Tibial nerve (tissue), 4 donors: ENCODE data around the gene SEMA3G. TPM values are rescaled to one million over a fixed set of nuclear protein-coding genes. Genes with fewer than 3 reads are reported as not detected.

Experiments
- DNase-seq, 2 donors: peaks; one replicate each; pipeline ENCODE4 v3.0.0-alpha.2; 2019; ENCODE audit warnings: low spot score in 2 of 2
- H3K27ac ChIP-seq, 4 donors: fragments of 200-600 bp; sonication (generic) in 3 of 4; one replicate each; pipeline ENCODE4 v1.5.1; 2017 to 2019; ENCODE audit warnings: mild to moderate bottlenecking in 1 of 4
- H3K27me3 ChIP-seq, 2 donors: fragments of 200-600 bp; sonication (generic) in 1 of 2; one replicate each; pipeline versions ENCODE4 v1.5.1 to v1.6.0; 2017 to 2019
- H3K36me3 ChIP-seq, 3 donors: fragments of 200-600 bp; sonication (generic); one replicate each; pipeline ENCODE4 v1.5.1; 2018 to 2019
- H3K4me1 ChIP-seq, 4 donors: fragments of 200-600 bp; sonication (generic) in 3 of 4; one replicate each; pipeline ENCODE4 v1.5.1; 2017 to 2019
- H3K4me3 ChIP-seq, 4 donors: fragments of 200-600 bp; sonication (generic) in 3 of 4; one replicate each; pipeline ENCODE4 v1.5.1; 2017 to 2019; ENCODE audit warnings: mild to moderate bottlenecking in 1 of 4, moderate library complexity in 1 of 4
- H3K9me3 ChIP-seq, 4 donors: fragments of 200-600 bp; sonication (generic) in 3 of 4; one replicate each; pipeline ENCODE4 v1.5.1; 2017 to 2019
- CTCF ChIP-seq, 5 experiments: fragments of 200-600 bp in 3 of 5; fragments of 450-650 bp in 2 of 5; sonication (generic) in 3 of 5; IDR thresholded peaks; one replicate each; pipeline ENCODE4 v1.5.1; 2016 to 2019; ENCODE audit warnings: antibody characterized with exemption in 5 of 5, mild to moderate bottlenecking in 3 of 5, moderate library complexity in 2 of 5
- EP300 ChIP-seq, 2 donors: sonication (generic); formaldehyde crosslinking; IDR thresholded peaks; one replicate each; pipeline ENCODE4 v1.6.1; 2017; ENCODE audit warnings: antibody characterized with exemption in 2 of 2, mild to moderate bottlenecking in 1 of 2
- POLR2A ChIP-seq, 2 donors: fragments of 450-650 bp; IDR thresholded peaks; one replicate each; pipeline ENCODE4 v1.6.1; 2017; ENCODE audit warnings: antibody characterized with exemption in 2 of 2, mild to moderate bottlenecking in 2 of 2, moderate library complexity in 2 of 2
- WGBS, 2 donors: methylation state at CpG; one replicate each; pipeline ENCODE4 v1.1.5; 2018; 5-methylcytosine and 5-hydroxymethylcytosine counted together
- total RNA-seq, 4 donors: library from RNA; depleted of rRNA; stranded (reverse); fragments of >200 nt; gene quantifications; one replicate each; pipeline ENCODE4 v1.1.0, GENCODE V29; 2016

The SEMA3G gene
- total RNA-seq, 4 donors from 2014 or later, result 11.5 to 67.5 (median 32.7) TPM

DNA sequence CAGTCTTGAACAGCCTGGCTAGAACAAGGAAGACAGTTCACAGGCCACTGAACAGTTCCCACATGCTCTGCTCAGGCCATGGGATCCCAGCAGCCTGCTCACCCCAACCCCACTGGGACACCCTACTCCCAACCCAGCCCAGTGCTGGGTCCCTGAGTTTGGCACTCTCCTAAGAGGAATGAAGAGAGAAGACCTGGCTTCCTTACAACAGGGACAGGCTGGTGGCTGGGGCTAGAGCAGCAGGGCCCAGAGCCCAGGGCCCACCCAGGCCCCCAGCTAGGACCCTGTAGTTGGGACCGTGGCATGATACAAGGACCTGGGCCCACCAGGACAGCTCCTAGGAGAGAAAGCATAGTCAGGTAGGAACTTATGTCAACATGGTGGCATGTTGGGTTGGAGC is 43.4 kb downstream of the SEMA3G start:
- WGBS, 2 donors, result 93 to 100% methylated on average over 1 of the region's 1 CpG
- no peak for DNase-seq

GRCh38 chr3:52401021-52401420 is 43.9 kb downstream of the SEMA3G start:
- Histone ChIP-seq H3K4me1 (peaks cover 0 to 7% (median 0%) of the 10 kb centered on the region in 4 donors), H3K27me3 (no peaks in the 10 kb centered on the region), H3K36me3 (peaks cover 0 to 94% (median 23%) of the 10 kb centered on the region in 3 donors), H3K4me3 (no peak overlapping the region), H3K9me3 (no peaks in the 10 kb centered on the region), H3K27ac (no peak overlapping the region)
- WGBS, 2 donors, result 92% methylated on average over 1 of the region's 1 CpG; no CpG with 5 or more reads in 1 of the 2 donors
- no peak for TF ChIP-seq POLR2A (IDR thresholded peaks at IDR 0.05)
- no peak for TF ChIP-seq CTCF (IDR thresholded peaks at IDR 0.05)
- no peak for TF ChIP-seq EP300 (IDR thresholded peaks at IDR 0.05)
- DNase-seq, result no peak

More for the DNA sequence above, 43.4 kb downstream of the SEMA3G start:
- no peak overlapping the region for H3K27ac ChIP-seq
- no peak overlapping the region for H3K4me3 ChIP-seq
- peaks cover 0 to 94% (median 28%) of the 10 kb centered on the region in 3 donors for H3K36me3 ChIP-seq
- no peak for TF ChIP-seq POLR2A (IDR thresholded peaks at IDR 0.05)
- no peaks in the 10 kb centered on the region for H3K27me3 ChIP-seq
- peaks cover 0 to 10% (median 0%) of the 10 kb centered on the region in 4 donors for H3K4me1 ChIP-seq
- H3K9me3 ChIP-seq, result no peaks in the 10 kb centered on the region

DNA sequence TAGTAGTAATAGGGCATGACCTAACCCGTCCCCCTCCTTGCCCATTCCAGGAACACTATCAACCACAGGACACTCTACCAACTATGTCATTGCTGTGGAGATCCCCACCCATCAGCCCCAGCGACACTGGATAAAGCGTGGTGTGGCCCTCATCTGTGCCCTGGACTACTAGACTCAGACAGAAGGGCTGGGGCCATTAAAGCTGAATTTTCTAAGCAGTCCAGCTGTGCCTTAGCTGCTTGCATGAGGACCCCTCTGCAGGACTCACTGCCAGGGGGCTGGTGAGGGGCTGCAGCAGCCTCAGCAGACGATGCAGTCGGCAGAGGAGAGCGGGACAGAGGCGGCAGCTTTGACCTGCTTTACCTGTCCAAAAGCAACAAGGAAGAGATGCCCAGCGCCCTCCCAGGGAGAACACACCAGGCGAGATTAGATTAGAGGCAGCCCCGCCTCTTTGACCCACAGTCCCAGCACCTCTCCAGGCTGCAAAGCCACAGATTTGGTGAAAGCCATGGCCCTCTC is 44.6 kb downstream of the SEMA3G start:
- Histone ChIP-seq H3K27me3 (no peaks in the 10 kb centered on the region), H3K27ac (no peak overlapping the region), H3K36me3 (peaks cover 0 to 94% (median 18%) of the 10 kb centered on the region in 3 donors), H3K4me3 (no peak overlapping the region), H3K9me3 (no peaks in the 10 kb centered on the region), H3K4me1 (peaks cover 0 to 7% (median 0%) of the 10 kb centered on the region in 4 donors)
- TF ChIP-seq EP300 (IDR thresholded peaks at IDR 0.05), result no peak
- no peak for TF ChIP-seq CTCF (IDR thresholded peaks at IDR 0.05)
- TF ChIP-seq POLR2A (IDR thresholded peaks at IDR 0.05), result no peak
- DNase-seq, result no peak
- WGBS, 2 donors, result 79 to 89% methylated on average over 7 to 10 of the region's 10 CpGs

- WGBS, 2 donors, result 79 to 100% methylated on average over 1 to 3 of the region's 6 CpGs
- Histone ChIP-seq H3K36me3 (peaks cover 0 to 94% (median 17%) of the 10 kb centered on the region in 3 donors), H3K9me3 (no peaks in the 10 kb centered on the region), H3K27ac (no peak overlapping the region), H3K4me3 (no peak overlapping the region), H3K27me3 (no peaks in the 10 kb centered on the region), H3K4me1 (peaks cover 0 to 7% (median 0%) of the 10 kb centered on the region in 4 donors)
- TF ChIP-seq CTCF (IDR thresholded peaks at IDR 0.05), result no peak
- TF ChIP-seq EP300 (IDR thresholded peaks at IDR 0.05), result no peak
- no peak for TF ChIP-seq POLR2A (IDR thresholded peaks at IDR 0.05)
- no peak for DNase-seq
Observed at GRCh38 chr3:52399593-52399992, 45.3 kb downstream of the SEMA3G start.

- H3K9me3 ChIP-seq, result no peaks in the 10 kb centered on the region
- H3K4me3 ChIP-seq, result no peak overlapping the region
- peaks cover 0 to 2% (median 0%) of the 10 kb centered on the region in 4 donors for H3K4me1 ChIP-seq
- no peak for TF ChIP-seq CTCF (IDR thresholded peaks at IDR 0.05)
- no peak for TF ChIP-seq EP300 (IDR thresholded peaks at IDR 0.05)
- TF ChIP-seq POLR2A (IDR thresholded peaks at IDR 0.05), result no peak
- 86 to 93% methylated on average over 4 of the region's 4 CpGs for WGBS, 2 donors
- H3K27me3 ChIP-seq, result no peaks in the 10 kb centered on the region
- DNase-seq, result no peak
- H3K36me3 ChIP-seq, result peaks cover 0 to 94% (median 13%) of the 10 kb centered on the region in 3 donors
- H3K27ac ChIP-seq, result no peak overlapping the region
Observed at GRCh38 chr3:52399131-52399530, 45.8 kb downstream of the SEMA3G start.
